MM.1S (cell line): ENCODE data around the gene PUM1.

Experiments
- DNase-seq: peaks from one replicate; pipeline ENCODE4 v3.0.0-alpha.2; 2015
- H2AFZ ChIP-seq: fragments of 300-600 bp; sonication (generic); 2 replicates; pipeline ENCODE4 v1.6.0; 2016; ENCODE audit warnings: antibody characterized with exemption, low read length
- H3F3A ChIP-seq: fragments of 300-600 bp; sonication (generic); 2 replicates; pipeline ENCODE4 v1.6.1; 2016; ENCODE audit warnings: mild to moderate bottlenecking, antibody characterized with exemption, low read length, moderate library complexity, mixed read lengths; ENCODE audit not compliant: insufficient read depth
- H3K27ac ChIP-seq: fragments of 300-600 bp; sonication (generic); 2 replicates; pipeline ENCODE4 v1.5.1; 2016; ENCODE audit warnings: mild to moderate bottlenecking, low read length
- H3K27me3 ChIP-seq: fragments of 300-600 bp; sonication (generic); replicated peaks from 2 replicates; pipeline ENCODE4 v1.6.0; 2016; ENCODE audit warnings: low read length; ENCODE audit not compliant: insufficient read depth
- H3K36me3 ChIP-seq: fragments of 300-600 bp; sonication (generic); replicated peaks from 2 replicates; pipeline ENCODE4 v1.6.1; 2016; ENCODE audit warnings: mild to moderate bottlenecking, low read length, mixed read lengths; ENCODE audit not compliant: insufficient read depth
- H3K4me1 ChIP-seq: fragments of 300-600 bp; sonication (generic); 2 replicates; pipeline ENCODE4 v1.6.1; 2016; ENCODE audit warnings: low read length, mixed read lengths
- H3K4me2 ChIP-seq: fragments of 300-600 bp; sonication (generic); 2 replicates; pipeline ENCODE4 v1.6.0; 2016; ENCODE audit warnings: low read depth, low read length
- H3K4me3 ChIP-seq: fragments of 300-600 bp; sonication (generic); 2 replicates; pipeline ENCODE4 v1.5.1; 2016; ENCODE audit warnings: low read length, mixed read lengths
- H3K79me2 ChIP-seq: fragments of 300-600 bp; sonication (generic); 2 replicates; pipeline ENCODE4 v1.6.1; 2016; ENCODE audit warnings: mixed run types, low read length, mixed read lengths
- H3K9ac ChIP-seq: fragments of 300-600 bp; sonication (generic); 2 replicates; pipeline ENCODE4 v1.6.1; 2016; ENCODE audit warnings: low read length, mixed read lengths
- H3K9me2 ChIP-seq: fragments of 300-600 bp; sonication (generic); replicated peaks from 2 replicates; pipeline ENCODE4 v1.6.1; 2016; ENCODE audit warnings: mild to moderate bottlenecking, low read length, mixed read lengths; ENCODE audit not compliant: insufficient read depth
- H3K9me3 ChIP-seq: fragments of 300-600 bp; sonication (generic); replicated peaks from 2 replicates; pipeline ENCODE4 v1.6.1; 2016; ENCODE audit warnings: mild to moderate bottlenecking, low read length, mixed read lengths; ENCODE audit not compliant: insufficient read depth
- H4K20me1 ChIP-seq: fragments of 300-600 bp; sonication (generic); 2 replicates; pipeline ENCODE4 v1.6.1; 2016; ENCODE audit warnings: mild to moderate bottlenecking, low read length, moderate library complexity, mixed read lengths; ENCODE audit not compliant: insufficient read depth
- CTCF ChIP-seq: fragments of 300-600 bp; sonication (generic); IDR thresholded peaks from 2 replicates; pipeline ENCODE4 v1.5.1; 2016; ENCODE audit warnings: antibody characterized with exemption, low read length, mixed read lengths
- EZH2 ChIP-seq: fragments of 300-600 bp; sonication (generic); optimal IDR thresholded peaks from 2 replicates; pipeline ENCODE3; 2017; ENCODE audit warnings: low read depth, mild to moderate bottlenecking, antibody characterized with exemption, low read length, mixed read lengths
- EZH2phosphoT487 ChIP-seq: fragments of 300-600 bp; sonication (generic); IDR thresholded peaks from 2 replicates; pipeline ENCODE4 v1.6.1; 2018; ENCODE audit warnings: antibody characterized with exemption, low read length

PUM1 gene

DNA sequence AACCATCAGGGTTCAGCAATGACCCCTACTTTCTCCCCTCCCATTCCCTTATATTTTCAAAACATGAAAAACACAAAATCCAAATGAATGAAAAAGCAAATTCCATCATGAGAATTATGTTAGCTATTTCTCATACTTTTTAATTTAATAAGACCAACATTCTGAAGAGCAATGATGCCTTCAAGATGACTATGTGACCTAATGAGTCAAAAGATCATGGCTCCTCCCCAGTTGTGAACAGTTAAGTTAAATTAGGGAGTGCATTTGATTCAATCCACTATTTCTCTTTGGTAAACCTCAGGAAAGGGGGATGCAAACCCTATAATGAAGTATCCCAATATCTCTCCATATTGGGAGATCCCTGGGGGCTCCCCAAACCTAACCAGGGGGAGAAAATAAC, 36.5 kb downstream of the PUM1 start:
- no peak overlapping the region for H3K9ac ChIP-seq
- no peak overlapping the region for H3K4me2 ChIP-seq
- peaks cover 71% of the 10 kb centered on the region for H4K20me1 ChIP-seq
- H3K27me3 ChIP-seq, result no peaks in the 10 kb centered on the region
- no peaks in the 10 kb centered on the region; the same call in 1 of the 2 replicates for H3K36me3 ChIP-seq
- peaks cover 98% of the 10 kb centered on the region for H3K79me2 ChIP-seq
- H2AFZ ChIP-seq, result no peak overlapping the region
- no peaks in the 10 kb centered on the region for H3F3A ChIP-seq
- DNase-seq, result no peak
- H3K9me3 ChIP-seq, result no peaks in the 10 kb centered on the region
- no peaks in the 10 kb centered on the region for H3K9me2 ChIP-seq
- H3K4me1 ChIP-seq, result peaks cover 17% of the 10 kb centered on the region
- H3K4me3 ChIP-seq, result no peak overlapping the region
- no peak for TF ChIP-seq CTCF
- TF ChIP-seq EZH2, result no peak
- no peak for TF ChIP-seq EZH2phosphoT487
- H3K27ac ChIP-seq, result no peak overlapping the region

DNA sequence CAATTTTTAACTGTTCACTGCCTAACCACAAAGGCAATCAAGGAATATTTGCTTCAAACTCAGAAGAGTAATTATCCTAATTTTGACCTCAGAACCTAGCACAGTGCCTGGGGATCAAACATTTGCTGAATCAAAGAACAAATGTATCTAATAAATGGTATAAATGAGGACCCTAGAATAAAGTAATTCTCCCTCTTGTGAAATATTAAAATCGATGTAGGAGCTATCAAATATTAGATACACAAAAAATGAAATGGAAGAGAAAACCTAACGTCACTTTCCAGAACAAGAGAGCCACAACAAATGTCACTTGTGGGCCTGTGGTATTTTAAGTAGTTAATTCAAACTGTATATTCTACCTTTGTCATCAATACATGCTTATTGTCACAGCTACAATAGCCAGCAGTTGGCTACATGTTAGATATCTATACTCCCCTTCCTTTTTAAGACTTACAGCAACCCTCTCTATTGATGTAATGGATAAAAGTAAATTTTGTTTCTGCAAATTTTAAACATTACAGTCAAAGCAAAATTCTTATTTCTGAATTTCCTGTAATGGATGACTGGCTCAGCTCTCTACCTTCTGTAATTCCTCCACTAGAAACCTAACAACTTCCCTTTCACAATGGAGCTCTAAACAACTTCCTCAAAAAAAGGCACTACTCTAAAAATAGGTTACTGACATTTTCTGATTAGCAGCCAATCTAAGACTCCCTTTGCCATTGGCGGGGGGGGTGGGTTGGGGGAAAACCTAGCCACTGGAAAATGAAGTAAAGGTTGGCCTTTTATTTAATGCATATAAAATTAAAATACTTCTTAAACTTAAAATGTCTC, 37.6 kb downstream of the PUM1 start:
- no peaks in the 10 kb centered on the region for H3K27me3 ChIP-seq
- H3F3A ChIP-seq, result no peaks in the 10 kb centered on the region
- no peaks in the 10 kb centered on the region for H3K9me3 ChIP-seq
- DNase-seq, result no peak
- H3K36me3 ChIP-seq, result no peaks in the 10 kb centered on the region; the same call in 1 of the 2 replicates
- H3K9ac ChIP-seq, result no peak overlapping the region
- no peaks in the 10 kb centered on the region for H3K9me2 ChIP-seq
- no peak overlapping the region for H3K4me2 ChIP-seq
- no peak overlapping the region for H3K4me3 ChIP-seq
- H4K20me1 ChIP-seq, result peaks cover 67% of the 10 kb centered on the region
- peaks cover 17% of the 10 kb centered on the region for H3K4me1 ChIP-seq
- H3K27ac ChIP-seq, result no peak overlapping the region
- TF ChIP-seq EZH2phosphoT487 (no peak), CTCF (no peak)
- H2AFZ ChIP-seq, result no peak overlapping the region
- H3K79me2 ChIP-seq, result peaks cover 98% of the 10 kb centered on the region

- Histone ChIP-seq H3K27ac (no peak overlapping the region), H2AFZ (no peak overlapping the region), H3K4me3 (no peak overlapping the region), H3K36me3 (no peaks in the 10 kb centered on the region), H3K4me1 (no peaks in the 10 kb centered on the region), H3K27me3 (no peaks in the 10 kb centered on the region), H3K79me2 (peaks cover 100% of the 10 kb centered on the region), H3K4me2 (no peak overlapping the region), H4K20me1 (peaks cover 61% of the 10 kb centered on the region), H3K9me2 (no peaks in the 10 kb centered on the region), H3F3A (0 out of 2 replicates have a peak, but pooled peaks cover 6% of the 10 kb centered on the region), H3K9me3 (no peaks in the 10 kb centered on the region), H3K9ac (no peak overlapping the region)
- no peak for DNase-seq
- TF ChIP-seq EZH2 (no peak), EZH2phosphoT487 (no peak), CTCF (no peak)
Measured at GRCh38 chr1:31022259-31022658, 43.3 kb downstream of the PUM1 start.
